Erythroblast (primary cell): ENCODE measurements around the gene RARB.

Source experiments
- DNase-seq, 2 experiments: peaks; one replicate each; lab custom pipeline; 2025; lab: John Stamatoyannopoulos, UW
- GATA1 ChIP-seq: IDR thresholded peaks from 2 replicates; pipeline ENCODE4 v1.6.1; 2011; ENCODE audit warnings: low read depth, mild to moderate bottlenecking, control low read depth, low read length, moderate library complexity
- POLR2A ChIP-seq: IDR thresholded peaks from 2 replicates; pipeline ENCODE4 v1.6.1; 2011; ENCODE audit warnings: mild to moderate bottlenecking, low read length

The RARB gene

GRCh38 chr3:25603703-25604102, 175.6 kb downstream of the RARB start:
- DNase-seq, result peak; percentile 23 to 64
- no peak for TF ChIP-seq POLR2A
- no peak for TF ChIP-seq GATA1

- no peak for TF ChIP-seq GATA1
- TF ChIP-seq POLR2A, result no peak
- peak; percentile 85 to 89 for DNase-seq
These were observed 176.2 kb downstream of the RARB start for GRCh38 chr3:25604107-25604805.

- no peak for DNase-seq
- TF ChIP-seq GATA1 (no peak), POLR2A (no peak)
These were observed 182.1 kb downstream of the RARB start for GRCh38 chr3:25610167-25610566.

- DNase-seq, result no peak
- TF ChIP-seq GATA1 (no peak), POLR2A (no peak)
These were observed 182.7 kb downstream of the RARB start for GRCh38 chr3:25610779-25611178.

- no peak for TF ChIP-seq POLR2A
- TF ChIP-seq GATA1, result no peak
- DNase-seq, result no peak
These were observed 183.1 kb downstream of the RARB start for GRCh38 chr3:25611193-25611592.

GRCh38 chr3:25618028-25618427, 190.0 kb downstream of the RARB start:
- no peak for TF ChIP-seq POLR2A
- no peak for TF ChIP-seq GATA1
- DNase-seq, result no peak

GRCh38 chr3:25619382-25619781, 191.3 kb downstream of the RARB start:
- TF ChIP-seq GATA1 (no peak), POLR2A (no peak)

GRCh38 chr3:25620493-25620892, 192.4 kb downstream of the RARB start:
- TF ChIP-seq POLR2A (no peak), GATA1 (no peak)

More at GRCh38 chr3:25619382-25619781, 191.3 kb downstream of the RARB start:
- DNase-seq, result no peak

GRCh38 chr3:25621087-25621486, 193.0 kb downstream of the RARB start:
- no peak for DNase-seq

More at GRCh38 chr3:25620493-25620892, 192.4 kb downstream of the RARB start:
- DNase-seq, result no peak

GRCh38 chr3:25631989-25632388, 203.9 kb downstream of the RARB start:
- TF ChIP-seq GATA1 (no peak), POLR2A (no peak)
- no peak for DNase-seq

More at GRCh38 chr3:25621087-25621486, 193.0 kb downstream of the RARB start:
- TF ChIP-seq POLR2A (no peak), GATA1 (no peak)

- TF ChIP-seq GATA1, result no peak
- TF ChIP-seq POLR2A, result no peak
- no peak for DNase-seq
These were observed 205.9 kb downstream of the RARB start for GRCh38 chr3:25633919-25634318.

- no peak for DNase-seq
- no peak for TF ChIP-seq GATA1
These were observed 207.0 kb downstream of the RARB start for GRCh38 chr3:25635038-25635437.
